Measurements from ENCODE around the gene ANKRD53.

The ANKRD53 gene

DNA sequence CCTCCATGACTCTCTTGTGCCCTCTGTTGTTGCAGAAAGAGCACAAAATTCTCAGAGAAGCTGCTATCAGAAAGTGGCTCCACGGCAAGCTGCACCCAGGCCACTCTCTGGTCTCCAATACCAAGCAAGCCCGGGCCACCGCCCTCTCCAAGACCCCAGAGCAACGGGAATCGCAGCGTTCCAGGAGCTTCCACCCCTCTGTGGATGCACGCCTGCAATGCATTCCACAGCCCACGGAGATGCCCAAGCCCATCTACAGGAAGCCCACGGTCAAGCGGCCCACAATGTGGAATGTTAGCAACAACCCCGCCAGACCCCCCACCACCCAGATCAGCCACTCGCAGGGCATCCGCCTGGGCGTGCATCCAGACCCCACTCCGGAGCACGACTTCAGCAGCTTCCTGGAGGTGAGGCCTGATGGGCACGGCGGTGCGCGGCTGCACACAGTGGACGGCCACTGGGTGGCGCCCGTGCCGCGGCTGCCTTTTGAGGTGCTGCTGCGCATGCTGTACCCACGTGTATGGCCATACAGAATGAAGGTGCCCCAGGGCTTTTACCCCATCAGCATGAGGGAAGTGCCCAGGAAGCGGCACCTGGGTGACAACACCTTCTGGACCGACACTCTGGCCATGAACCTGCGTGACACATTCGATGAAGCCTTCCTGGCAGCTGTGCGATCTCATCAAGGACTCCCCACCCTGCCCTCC lies 6.3 kb downstream of the ANKRD53 start:
- TF ChIP-seq, protein P1, sequence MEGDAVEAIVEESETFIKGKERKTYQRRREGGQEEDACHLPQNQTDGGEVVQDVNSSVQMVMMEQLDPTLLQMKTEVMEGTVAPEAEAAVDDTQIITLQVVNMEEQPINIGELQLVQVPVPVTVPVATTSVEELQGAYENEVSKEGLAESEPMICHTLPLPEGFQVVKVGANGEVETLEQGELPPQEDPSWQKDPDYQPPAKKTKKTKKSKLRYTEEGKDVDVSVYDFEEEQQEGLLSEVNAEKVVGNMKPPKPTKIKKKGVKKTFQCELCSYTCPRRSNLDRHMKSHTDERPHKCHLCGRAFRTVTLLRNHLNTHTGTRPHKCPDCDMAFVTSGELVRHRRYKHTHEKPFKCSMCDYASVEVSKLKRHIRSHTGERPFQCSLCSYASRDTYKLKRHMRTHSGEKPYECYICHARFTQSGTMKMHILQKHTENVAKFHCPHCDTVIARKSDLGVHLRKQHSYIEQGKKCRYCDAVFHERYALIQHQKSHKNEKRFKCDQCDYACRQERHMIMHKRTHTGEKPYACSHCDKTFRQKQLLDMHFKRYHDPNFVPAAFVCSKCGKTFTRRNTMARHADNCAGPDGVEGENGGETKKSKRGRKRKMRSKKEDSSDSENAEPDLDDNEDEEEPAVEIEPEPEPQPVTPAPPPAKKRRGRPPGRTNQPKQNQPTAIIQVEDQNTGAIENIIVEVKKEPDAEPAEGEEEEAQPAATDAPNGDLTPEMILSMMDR (IDR thresholded peaks at IDR 0.05; ENCODE audit: low read depth, low read length), result peak; percentile 76
- peak; percentile 38 to 45 for DNase-seq (ENCODE audit: low read depth in 2 of 2)

DNA sequence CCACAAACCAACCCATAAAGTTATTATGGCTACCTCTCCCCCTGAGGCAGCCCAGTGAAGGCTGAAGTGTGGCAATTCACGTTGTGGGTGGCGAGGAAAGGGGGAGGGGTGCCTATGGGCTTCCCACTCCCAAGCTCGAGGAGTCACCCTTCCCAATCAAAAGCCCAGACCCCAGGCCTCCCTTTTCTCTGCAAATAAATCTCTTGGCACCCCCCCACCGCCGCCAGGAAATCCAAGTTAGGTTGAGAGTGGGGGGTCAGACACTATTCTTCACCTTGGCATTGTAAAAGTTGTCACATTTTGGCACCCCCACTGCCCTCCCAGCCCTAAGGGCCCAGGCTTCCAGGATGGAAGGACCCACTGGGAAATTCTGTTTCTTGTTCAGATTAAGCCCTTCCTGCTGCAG lies 6.9 kb downstream of the ANKRD53 start:
- TF ChIP-seq, protein P1 (IDR thresholded peaks at IDR 0.05; ENCODE audit: low read depth, low read length), result no peak
- H3K4me3 ChIP-seq (replicated peaks in 1 of 2; ENCODE audit: low read depth in 2 of 2, low read length in 2 of 2), result no peak overlapping the region
- no peak for DNase-seq (ENCODE audit: low read depth in 2 of 2)

More for the DNA sequence above, 6.3 kb downstream of the ANKRD53 start:
- H3K4me3 ChIP-seq (replicated peaks in 1 of 2; ENCODE audit: low read depth in 2 of 2, low read length in 2 of 2), result no peak overlapping the region

DNA sequence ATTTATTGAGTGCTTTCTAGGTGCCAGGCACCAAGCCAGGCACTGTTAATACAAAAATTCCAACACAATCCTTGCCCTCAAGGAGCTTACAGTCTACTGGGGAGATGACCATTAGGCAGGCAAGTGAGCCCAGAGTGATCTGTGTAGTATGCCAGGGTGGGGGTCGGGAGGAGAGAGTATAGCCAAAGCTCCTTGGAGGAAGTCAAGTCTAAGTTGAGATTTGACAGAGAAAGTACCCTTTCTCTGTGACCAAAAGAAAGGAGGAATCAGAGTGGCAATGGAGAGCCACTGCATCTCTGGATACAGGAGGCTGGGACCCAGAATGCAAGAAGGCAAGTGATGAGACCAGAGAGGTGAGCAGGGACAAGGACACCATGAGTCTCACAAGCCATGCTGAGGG lies 7.5 kb downstream of the ANKRD53 start:
- DNase-seq (ENCODE audit: low read depth in 2 of 2), result no peak
- TF ChIP-seq, protein P1 (IDR thresholded peaks at IDR 0.05; ENCODE audit: low read depth, low read length), result no peak
- no peak overlapping the region for H3K4me3 ChIP-seq (replicated peaks in 1 of 2; ENCODE audit: low read depth in 2 of 2, low read length in 2 of 2)

DNA sequence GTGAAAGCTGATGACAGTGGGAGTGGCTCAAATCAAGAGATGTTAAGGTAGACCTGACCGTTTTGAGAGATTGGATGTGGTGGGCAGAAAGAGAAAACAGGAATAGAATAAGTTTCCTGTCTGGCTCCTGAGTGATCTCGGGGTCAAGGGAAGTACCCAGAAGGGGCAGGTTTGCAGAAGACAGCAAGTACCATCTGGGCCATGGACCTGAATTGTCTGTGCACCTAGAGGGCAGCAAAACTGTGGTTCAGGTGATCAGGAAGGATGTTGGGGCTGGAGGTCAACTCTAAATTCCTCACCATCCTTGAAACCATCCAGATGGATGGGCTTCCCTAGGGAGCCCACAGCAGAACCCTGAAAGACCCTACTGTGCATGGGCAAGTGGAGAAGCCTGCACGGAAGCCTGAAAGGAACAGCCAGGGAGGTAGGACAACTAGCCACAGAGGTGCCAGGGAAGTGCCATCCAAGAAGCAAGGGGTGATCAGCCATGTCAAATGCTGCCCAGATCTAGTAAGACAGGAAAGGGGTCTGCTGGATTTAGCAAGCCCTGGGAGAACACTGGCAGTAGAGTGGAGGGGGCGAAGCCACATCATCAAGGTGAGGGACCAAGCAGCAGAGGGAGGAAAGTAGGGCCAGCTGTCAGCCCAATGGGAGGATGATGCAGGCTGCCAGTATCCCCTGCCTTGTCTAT lies 8.2 kb downstream of the ANKRD53 start:
- DNase-seq (ENCODE audit: low read depth in 2 of 2), result no peak
- H3K4me3 ChIP-seq (replicated peaks in 1 of 2; ENCODE audit: low read depth in 2 of 2, low read length in 2 of 2), result no peak overlapping the region
- TF ChIP-seq, protein P1 (IDR thresholded peaks at IDR 0.05; ENCODE audit: low read depth, low read length), result no peak

DNA sequence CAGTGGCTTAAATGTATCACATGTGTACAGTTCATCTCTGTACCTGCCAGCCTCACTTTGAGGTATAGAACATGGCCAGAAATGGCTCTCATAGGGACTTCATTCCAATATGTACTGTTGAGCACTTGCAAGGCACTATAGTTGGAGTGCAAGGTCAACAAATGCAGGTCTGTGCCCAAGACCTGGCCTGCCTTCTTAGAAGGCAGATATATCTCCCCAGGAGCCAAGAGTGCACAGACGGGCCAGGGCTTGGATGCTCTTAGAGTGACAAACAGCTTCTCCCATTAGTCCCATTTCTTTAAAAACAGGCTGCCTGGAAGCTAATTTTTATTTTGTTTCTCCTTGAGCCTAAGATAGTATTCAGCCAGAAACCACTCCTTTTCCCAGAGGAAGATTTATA lies 9.0 kb downstream of the ANKRD53 start:
- TF ChIP-seq, protein P1 (IDR thresholded peaks at IDR 0.05; ENCODE audit: low read depth, low read length), result no peak
- DNase-seq (ENCODE audit: low read depth in 2 of 2), result no peak
- H3K4me3 ChIP-seq (replicated peaks in 1 of 2; ENCODE audit: low read depth in 2 of 2, low read length in 2 of 2), result no peak overlapping the region

DNA sequence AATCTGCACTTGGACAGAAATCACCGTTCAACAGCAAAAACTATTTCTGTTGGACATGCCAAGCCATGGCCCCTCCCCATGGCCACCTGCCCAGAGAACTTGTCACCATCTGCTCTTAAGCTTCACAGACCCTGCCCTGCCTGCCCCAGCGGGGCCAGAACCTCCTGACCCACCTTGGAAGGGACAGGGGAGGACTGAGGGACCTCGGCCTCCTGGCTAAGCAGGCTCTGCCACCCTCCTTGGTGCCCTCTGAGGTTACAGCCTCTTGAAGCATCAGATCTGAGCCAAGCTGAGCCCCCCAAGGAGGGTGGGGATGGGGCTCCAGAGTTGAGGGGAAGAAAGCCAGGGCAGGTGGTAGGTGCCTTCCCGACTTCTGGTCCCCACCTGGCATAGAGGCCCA lies 9.7 kb downstream of the ANKRD53 start:
- H3K4me3 ChIP-seq (replicated peaks in 1 of 2; ENCODE audit: low read depth in 2 of 2, low read length in 2 of 2), result no peak overlapping the region
- no peak for DNase-seq (ENCODE audit: low read depth in 2 of 2)
- TF ChIP-seq, protein P1 (IDR thresholded peaks at IDR 0.05; ENCODE audit: low read depth, low read length), result no peak
